SH-SY5Y (cell line): Measurements from ENCODE around the gene TSC2.

Source experiments
- GATA2 ChIP-seq: IDR thresholded peaks from 2 replicates; pipeline ENCODE4 v1.6.1; 2011; ENCODE audit warnings: mild to moderate bottlenecking, low read depth, low read length
- GATA3 ChIP-seq: IDR thresholded peaks from 2 replicates; pipeline ENCODE4 v1.6.1; 2011; ENCODE audit warnings: low read depth, mild to moderate bottlenecking, low read length, moderate library complexity

- no peak for TF ChIP-seq GATA2
- no peak for TF ChIP-seq GATA3
These were observed 1.6 kb upstream of the TSC2 start for GRCh38 chr16:2045965-2046892.
